CD4-positive, alpha-beta T cell treated with Interleukin-6 at 100 ng/mL for 8 hours (primary cell): ENCODE results near the gene ABCC8.

Source experiments
- DNase-seq: peaks from one replicate; pipeline ENCODE4 v3.0.0-alpha.2; 2020; ENCODE audit warnings: mixed read lengths, low spot score

Gene ABCC8

DNA sequence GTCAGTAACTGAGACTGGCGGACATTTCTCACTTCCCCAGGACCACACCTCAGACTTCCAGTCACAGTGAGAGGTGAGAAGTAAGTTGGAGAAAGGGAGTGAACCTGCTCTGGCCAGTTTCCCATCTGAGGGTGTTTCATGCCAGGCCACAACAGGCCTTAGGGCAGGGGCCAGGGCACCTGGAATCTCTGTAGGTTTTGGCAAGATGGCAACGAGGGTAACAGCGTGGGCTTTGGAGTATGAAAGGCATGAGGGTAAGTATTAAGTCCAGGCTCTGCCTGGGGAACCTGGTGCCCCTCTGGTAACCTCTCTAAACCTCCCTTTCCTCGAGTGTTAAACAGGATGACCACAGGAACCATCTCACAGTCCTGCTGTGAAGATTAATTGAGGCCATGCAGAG lies 28.5 kb upstream of the ABCC8 start:
- no peak for DNase-seq

DNA sequence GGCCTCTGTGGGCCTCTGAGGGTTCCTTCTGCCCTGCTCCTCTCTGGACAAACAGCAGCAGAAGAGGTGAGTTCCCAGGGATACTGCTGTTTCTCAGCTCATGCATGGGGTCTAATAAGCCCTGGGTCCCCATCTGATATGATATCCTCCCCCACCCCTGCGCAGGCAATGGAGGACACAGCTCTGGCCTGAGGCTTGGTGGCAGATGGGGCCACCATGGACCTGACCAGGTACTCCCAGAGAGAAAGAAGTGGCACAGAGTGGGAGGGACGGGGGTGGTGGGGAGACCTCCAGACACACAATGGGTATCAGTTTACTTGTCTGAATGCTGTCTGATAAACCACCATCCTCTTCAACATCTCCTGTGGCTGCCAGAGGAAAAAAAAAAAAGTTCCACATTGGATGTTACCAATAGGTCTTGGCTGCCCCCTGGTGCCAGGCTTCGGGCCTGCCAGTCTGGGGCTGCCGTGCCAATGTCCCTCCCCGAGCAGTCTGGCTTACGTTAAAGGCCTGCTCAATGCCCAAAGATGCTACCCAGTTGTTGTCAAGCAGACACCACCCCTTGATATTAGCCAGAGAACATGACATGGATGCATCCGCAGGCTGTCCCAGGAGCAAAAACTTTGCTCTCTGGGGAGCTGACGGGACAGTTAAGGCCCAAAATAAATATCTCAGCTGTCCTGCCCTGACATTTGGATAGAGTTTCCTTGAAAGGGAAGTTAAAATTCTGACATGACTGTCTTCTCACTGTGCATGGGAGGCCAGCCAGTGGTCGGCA lies 27.9 kb upstream of the ABCC8 start:
- DNase-seq, result peak; percentile 59

DNA sequence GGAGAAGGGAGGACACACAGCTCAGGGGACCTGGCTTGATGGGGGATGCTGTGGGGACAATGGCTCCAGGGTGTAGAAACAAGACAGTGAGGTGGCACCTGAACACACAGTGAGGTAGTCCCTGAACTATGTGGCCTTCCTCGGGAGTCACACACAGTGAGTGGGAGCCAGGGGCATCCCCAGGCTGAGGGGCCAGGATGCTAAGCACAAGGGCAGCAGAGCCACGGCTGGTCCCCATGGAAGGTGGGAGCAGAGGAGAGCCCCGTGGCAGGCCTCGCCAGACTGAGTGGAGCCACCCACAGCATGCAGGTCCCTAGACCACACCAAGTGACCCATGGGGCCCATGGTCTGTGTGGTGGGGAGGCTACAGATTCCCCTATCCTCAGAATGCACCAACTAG lies 26.0 kb upstream of the ABCC8 start:
- no peak for DNase-seq

DNA sequence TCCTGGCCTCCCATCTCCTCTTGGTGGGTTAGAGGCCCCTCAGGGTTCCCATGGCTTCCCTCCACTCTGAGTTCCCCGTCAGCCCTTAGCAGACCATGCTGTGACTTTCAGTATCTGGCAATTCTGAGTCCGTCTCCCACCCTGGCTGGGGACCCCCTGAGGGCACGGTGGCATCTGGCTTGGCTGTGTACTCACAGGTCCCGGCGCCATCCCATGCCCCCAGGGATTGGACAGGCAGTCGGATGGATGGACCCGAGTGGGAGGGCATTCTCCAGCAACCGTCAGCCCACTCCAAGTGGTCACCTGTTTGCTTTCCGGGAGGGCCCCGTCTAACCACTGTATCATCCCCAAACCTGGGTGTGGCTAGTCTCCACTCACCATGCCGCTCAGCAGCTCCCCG lies 24.0 kb upstream of the ABCC8 start:
- DNase-seq, result no peak

DNA sequence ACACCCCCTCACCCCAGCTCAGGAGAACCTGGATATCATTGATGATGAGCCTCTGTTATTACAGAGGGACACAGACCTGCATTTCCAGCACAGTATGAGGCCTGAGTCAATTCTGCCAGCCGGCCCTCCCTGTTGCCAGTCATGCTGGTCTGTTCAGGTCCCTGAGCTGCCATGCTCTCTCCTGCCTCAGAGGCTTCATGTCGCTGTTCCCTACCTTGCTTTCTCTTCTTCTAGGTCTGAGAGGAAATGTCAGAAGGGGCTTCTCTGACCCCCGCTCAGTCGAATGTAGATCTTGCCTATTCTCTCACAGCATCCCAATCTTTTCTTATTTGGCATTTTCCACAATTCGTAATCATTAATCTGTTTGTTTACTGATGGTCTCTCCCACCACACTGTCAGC lies 21.8 kb upstream of the ABCC8 start:
- no peak for DNase-seq

DNA sequence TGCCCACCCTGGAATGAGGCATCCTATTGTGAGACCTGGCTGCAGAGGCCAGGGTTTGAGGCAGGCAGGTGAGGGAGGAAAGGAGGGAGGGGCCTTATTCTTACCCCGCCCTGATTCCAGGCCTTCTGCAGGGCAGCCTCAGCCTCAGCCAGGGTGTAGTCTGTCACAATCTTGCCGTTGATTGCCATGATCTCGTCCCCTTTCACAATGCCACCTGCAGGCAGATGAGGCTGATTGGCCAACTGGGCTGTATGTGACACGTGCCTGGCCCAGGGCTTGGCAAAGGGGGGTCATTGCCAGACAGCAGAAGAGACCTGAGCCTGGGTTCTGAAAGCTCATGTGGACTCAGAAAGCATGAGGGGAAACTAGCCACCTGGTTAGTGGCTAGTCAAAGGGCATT lies 21.4 kb upstream of the ABCC8 start:
- DNase-seq, result no peak

DNA sequence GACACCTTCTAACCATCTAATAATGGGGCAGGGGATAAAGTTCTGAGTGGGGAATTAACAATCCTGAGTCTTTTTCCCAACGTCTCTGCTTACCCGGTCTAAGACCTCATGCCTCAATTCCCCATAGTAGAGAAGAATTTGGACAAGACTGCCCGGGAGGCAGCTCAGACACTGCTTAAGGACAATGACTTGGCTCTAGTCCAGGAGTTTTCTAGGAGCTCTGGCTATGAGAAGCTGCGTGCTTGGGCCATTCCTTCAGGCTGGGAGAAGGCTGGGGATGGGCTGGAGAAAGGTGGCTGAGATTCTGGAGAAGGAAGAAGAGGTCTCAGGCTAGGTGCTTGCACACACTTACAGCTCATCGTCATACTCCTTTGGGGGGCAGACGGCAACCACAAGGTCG lies 19.8 kb upstream of the ABCC8 start:
- DNase-seq, result no peak

DNA sequence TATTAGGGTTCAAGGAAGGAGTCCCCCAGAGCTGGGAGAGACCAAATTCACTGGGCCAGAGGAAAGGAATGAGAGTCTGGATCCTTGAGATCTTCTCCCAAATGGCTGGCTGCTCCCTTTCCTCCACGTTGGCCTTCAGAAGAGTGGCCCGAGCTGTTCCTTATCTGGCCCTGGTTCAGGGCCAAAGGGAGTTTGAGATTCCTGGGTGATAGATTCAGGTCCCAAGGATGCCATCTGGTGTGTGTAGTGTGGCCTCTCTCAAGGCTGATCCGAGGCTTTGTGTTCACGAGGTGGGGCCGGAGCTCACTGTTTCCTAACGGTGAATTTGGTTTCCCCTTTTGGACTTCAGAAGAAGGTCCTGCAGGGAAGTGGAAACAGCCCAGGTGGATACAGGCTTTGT lies 17.4 kb upstream of the ABCC8 start:
- DNase-seq, result no peak

DNA sequence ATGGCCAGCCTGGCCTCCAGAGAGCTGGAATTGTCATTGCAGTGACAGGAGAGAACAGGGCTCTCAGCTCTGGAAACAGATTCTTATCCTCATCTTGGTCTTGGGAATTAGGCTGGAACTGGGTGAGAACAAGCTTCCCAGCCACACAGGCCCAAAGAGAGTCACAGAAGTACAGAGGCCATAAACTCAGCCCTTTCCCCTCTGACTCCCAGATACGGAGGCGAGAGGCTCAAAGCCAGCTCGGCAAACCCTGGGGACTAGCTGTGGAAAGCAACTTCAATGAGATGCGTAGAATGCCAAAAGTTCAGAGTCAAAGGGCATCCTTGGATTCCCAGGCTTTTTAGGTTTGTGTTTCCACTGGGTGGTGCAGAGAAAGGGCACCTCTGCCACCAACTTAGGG lies 14.3 kb upstream of the ABCC8 start:
- no peak for DNase-seq

DNA sequence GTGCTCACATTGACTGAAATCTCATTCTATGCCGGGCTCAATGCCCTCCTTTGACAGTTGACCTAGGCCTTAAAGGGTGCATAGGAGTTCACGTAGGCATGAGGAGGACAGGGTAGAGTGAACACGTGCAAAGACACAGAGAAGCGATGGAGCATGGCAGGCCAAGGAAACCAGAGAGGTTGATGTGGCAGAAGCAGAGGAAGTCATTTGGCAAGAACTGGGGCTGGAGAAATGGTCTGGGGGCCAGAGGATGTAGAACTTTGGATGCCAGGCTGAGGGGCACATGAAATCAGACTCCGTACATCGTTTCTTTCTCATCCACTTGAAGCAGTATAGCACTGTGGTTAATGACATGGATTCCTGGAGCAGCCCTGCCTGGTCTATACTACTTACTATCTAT lies 13.6 kb upstream of the ABCC8 start:
- DNase-seq, result no peak

DNA sequence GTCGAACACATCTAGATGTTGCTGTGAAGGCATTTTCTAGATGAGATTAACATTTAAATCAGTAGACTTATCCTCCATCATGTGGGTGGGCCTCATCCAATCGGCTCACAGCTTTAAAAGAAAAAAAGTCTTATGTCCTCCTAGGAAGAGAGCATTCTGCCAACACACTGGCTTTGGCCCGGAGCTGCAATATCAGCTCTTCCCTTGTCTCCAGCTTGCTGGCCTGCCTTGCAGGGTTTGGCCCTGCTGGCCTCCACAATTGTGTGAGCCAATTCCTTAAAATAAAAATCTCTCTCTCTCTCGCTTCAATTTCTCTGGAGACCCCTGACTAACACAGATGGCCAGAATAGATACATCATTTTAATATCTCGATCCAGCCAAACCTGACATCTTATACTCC lies 13.1 kb upstream of the ABCC8 start:
- no peak for DNase-seq

DNA sequence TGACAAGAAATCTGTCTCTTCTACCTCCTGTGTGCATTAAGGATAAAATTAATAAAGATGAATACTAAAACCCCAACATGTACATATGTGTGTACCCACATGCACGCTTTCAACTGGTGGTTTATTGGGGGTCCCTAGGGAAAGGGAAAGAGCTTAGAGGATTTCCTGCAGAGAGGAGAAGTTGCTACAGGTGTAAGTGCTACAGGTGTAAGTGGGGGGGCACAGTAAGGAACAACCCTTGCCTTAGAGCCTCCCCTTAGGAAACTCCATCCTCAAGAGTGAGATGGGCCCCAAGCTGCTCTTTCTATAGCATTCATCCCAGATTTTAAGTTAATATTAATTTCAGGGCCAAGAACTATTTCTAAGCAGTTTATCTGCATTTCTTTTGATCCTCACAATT lies 11.9 kb upstream of the ABCC8 start:
- no peak for DNase-seq

DNA sequence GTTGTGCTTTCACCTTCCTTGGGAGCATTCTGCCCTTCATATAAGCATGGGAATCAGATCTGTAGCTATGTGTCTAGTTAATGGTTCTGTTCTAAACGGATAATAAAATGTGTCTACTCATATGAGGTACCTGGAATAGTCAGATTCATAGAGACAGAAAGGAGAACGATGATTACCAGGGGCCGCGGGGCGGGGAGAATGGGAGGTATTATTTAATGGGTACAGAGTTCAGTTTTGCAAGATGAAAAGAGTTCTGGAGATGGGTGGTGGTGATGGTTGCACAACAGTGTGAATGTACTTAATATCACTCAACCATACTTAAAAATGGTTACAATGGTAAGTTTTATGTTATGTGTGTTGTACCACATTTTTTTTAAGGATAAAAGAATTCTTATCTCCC lies 10.0 kb upstream of the ABCC8 start:
- no peak for DNase-seq

DNA sequence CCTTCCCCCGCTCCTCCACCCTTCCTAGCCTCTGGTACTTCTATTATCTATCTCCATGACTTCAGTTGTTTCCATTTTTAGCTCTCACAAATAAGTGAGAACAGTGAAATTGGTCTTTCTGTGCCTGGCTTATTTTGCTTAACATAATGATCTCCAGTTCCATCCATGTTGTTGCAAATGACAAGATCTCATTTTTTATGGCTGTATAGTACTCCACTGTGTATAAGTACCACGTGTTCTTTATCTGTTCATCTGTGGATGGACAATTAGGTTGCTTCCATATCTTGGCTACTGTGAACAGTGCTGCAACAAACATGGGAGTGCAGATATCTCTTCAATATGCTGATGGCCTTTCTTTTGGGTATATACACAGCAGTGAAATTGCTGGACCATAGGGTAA lies 6.9 kb upstream of the ABCC8 start:
- no peak for DNase-seq

DNA sequence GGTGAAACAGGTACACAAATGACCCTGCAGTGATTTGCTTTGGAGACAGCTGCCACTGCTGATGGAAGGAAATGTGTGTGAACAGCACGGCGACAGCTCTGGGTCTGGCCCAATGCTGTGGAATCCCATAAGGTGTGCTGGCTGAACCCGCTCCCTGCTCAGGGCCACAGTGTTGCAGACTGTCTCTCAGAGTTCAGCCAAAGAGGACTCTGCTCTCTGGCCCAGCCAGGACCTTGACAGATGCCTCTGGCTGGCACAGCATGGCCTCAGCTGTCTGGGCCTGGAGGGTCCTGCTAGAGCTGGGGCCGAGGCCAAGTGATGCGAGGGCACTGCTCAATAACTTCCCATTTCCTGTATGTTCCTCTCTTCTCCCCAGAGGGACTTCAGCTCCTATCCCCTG lies 5.3 kb upstream of the ABCC8 start:
- DNase-seq, result no peak

DNA sequence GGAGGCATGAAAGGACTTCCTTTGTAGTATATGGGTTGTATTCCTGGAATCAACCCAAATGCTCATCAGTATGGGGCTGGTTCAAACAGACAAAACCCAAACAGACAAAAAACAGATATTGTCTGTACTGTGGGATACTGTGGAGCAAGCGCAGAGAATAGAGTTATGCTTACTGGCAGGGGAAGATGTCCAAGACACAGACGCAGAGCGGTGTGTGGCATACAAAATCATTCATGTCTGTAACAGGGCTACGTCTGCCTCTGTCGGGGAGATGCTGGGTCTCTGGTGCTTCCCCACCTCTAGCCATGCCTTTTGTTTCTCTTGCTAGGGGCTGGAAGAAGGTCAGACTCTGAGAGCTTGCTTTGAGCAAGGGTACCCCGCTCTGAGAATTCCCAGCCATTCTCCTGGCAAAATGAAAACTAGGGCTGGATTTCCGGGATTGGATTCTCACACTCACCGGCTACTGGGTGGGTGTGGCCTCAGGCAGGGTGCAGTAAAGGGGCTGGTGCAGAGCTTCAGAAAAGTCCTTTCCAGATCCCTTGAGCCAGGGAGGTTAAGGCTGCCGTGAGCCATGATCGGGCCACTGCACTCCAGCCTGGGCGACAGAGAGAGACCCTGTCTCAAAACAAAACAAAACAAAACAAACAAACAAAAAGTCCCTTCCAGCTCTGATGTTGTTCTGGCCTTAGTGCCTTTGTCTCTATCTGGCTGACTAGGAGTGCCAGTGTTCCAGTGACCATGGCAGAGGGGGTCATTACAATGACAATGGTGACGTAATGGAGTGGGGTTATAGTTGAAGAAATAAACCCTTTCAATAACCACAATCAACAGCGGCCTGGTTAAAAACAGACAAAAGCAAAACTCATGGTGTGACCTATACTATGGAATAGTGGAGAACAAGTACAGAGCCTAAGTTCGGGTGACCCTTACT lies 2.9 kb upstream of the ABCC8 start:
- no peak for DNase-seq

DNA sequence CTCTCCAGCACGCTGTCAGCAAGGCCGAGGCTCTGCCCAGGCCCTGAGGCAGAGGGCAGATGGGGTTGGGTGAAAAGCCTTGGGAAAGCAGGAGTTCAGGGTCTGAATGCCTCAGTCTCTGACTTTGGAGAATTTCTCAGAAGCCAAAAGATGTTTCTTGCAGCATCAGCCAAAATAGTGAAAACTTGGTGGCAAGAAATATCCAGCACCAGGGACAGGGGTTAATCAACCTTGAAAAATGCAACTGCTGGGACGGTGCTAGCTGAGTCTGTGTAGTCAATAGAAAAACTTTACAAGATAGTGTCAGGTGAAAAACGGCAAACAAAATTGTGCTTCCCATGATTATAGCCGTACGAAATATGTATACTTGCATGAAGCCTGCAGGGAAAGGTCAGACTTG lies 1.4 kb upstream of the ABCC8 start:
- DNase-seq, result no peak

DNA sequence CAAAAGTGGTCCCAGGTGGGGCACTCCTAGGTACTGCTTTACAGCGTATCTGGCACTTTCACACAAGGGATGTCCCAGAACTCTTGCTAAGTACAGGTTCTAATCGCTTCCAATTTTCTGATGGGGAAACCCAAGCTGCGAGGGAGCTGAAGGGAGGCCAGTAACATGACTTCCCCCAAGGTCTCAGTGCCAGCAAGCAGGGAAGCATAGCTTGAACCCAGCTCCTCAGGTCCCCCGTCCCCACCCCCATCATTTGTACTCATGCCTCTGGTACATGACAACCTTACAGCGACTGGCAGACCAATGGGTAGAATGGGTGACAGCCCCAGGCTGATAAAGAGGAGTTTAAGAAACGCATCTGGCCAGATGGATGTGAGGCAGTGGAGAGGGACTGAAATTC lies 716 bp upstream of the ABCC8 start:
- no peak for DNase-seq

DNA sequence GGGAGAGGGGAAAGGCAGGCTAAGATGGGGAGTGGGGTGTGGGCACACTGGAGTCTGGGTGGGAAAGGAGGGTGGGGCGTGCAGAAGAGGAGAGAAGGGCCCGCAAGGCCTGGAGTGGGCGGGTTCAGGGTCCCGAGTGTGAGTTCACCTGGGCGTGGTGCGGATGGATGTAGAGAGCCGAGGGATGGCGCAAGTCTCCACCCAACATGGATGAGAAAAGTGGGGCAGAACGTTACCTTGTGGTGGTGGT lies 364 bp upstream of the ABCC8 start:
- no peak for DNase-seq

DNA sequence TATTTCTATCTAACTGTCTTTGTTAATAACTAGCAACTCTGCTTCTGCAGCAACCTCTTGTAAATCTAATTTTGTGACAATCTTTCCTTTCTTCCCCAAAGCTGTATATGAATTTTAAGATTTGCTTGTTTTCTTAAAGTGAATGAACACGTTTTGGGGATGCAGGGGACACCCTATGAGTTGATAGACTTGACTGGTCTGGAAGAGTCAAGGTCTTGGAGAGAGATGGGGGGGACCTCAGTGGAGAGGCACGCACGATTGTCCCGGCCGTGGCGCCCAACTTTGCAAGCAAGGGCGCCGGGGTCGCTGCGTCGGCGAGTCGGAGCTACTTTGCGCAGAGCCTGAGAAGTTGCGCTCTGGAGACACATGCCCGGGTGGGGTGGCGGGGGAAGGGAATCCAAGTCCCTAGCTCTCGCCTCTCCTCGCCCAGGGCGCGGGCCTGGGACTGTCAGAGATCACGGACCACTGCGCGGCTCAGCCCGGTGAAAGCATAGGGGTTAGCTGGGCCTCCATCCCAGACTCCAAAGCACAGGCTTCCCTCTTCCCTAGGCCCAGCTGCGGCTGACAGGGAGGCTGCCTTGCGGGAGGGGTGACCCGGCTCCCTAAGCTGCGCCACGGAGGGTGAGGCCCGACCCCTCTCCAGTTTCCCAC lies 854 bp downstream of the ABCC8 start:
- no peak for DNase-seq

DNA sequence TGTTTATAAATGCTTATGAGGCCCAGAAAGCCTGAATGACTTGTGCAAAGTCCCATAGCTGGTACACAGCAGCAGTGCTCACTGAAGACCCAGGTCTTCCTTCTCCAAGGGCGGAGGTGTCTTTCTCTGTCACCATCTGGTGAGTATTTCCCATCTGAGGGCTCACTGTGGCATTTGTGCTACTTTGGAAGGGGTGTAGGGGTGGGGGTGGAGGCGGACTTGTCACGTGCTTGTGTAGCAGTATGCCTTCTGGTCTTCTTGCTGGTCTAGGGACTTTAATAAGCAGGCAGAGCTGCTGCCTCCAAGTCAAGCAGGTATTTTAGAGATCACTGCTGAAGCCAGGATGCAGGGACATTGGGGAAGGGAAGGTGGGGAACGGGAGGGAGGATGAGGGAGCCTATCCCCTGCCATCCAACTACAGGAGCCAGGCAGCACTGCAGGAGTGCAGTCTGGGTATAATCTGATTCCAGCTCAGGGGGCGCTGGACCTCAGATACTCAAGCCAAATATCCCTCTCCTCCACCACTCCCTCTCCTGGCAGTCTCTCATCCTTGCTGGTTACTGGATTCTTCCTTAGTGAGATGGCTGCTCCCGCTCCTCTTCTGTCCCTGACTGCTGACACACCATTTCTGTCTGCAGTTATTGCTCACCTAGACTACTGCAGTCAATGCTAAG lies 3.4 kb downstream of the ABCC8 start:
- no peak for DNase-seq

DNA sequence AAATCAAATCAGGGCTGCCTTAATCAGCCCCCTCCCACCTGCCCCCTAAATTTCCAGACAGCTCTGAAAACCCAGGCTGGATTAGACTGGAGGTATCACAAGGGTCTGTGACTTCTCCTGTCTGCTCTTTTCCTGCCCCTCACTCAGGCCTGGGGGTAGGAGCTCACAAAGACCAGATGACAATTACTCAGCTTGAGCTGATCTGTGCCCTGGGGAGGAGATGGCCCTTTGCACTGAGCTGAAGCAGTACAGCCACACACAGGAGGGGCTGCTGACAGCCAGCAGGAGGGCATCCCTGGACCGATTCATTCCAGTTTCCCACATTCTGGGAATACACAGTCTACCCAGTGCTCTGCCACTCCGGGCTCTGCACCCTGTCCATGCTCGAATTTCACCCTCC lies 4.2 kb downstream of the ABCC8 start:
- no peak for DNase-seq

DNA sequence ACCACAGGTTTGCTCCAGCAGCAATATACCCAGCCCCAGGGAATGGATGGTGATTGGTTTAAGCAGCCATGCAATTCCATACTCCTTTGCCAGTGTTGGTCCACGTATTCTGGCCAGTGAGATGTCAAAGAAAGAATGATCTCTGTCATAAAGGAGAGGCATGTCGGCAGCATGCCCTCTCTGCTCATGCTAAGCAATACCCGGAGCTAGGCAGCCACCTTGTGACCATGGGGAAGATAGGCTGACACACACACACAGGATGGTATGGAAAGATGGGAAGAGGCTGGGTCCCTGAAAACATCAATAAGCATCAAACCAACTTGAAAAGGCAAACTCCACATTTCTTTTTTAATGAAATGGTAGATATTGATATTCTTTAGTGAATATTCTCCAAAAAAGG lies 5.1 kb downstream of the ABCC8 start:
- no peak for DNase-seq
